ENCODE data around the gene CD2BP2. TPM values are rescaled to one million over a fixed set of nuclear protein-coding genes. Genes with fewer than 3 reads are reported as not detected.
"Not testable (repeated sequence)": the region's sequence is repeated elsewhere in the genome, so short reads cannot be mapped to it uniquely, and the experiment has no call there.

The CD2BP2 gene
- 10 to 100 TPM; 75.6 to 75.9 TPM for total RNA-seq

DNA sequence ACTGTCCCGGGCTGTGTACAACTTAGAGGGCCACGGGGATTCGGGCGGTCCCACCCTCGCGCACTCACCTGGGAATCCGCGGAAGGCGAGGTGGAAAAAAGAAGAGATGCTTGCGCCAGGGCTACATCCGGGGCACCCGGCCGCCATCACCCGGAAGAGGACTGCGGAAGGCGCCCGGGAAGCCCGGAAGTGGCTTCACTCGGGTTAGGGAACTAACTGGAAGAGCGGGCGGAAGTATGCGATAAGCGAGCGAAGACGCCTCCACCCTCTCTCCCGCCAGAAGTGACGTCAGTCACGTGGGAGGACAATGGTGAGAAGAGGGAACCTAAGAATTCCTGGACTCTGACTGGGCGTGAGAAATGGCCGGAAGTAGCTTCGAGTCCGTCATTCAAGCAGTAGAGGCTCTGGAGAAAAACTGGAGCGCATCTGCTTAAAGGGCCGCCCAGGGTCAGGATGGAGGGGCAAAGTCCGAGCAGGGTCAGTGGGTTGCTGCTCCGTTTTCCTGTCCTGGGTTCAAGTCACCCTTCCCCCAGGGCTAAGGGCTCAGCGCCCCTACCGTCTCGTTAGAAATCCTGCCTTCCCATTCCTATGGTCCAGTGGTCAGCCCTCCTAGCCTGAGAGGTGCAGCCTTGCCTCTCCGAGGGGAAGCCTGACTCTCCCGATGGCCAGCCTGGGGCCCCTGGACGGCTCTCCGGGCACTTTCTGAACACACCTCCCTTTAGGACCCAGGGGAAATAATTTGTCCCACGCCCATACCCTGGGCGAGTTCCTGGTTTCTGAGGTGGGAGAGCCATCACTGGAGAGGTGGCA lies at the start of gene CD2BP2:
Gene CD2BP2 (minus strand): TSS at position 165 of the 810 bp plus-strand sequence. CDS start 627 bp downstream, outside the sequence.
- peak; percentile 88 for DNase-seq
- Mint-ChIP-seq H3K27me3 (no peaks in the 10 kb centered on the region), H3K36me3 (ENCODE audit: low read depth) (peaks cover 75% of the 10 kb centered on the region), H3K9me3 (no peaks in the 10 kb centered on the region), H3K4me3 (peak within 1 kb of the TSS; percentile 90), H3K4me1 (peaks cover 66% of the 10 kb centered on the region), H3K27ac (peak within 1 kb of the TSS; percentile 93)
- POLR2A ChIA-PET, result interaction anchor here (0.9 to 8.3 kb wide), 13 partner anchors 8 to 172 kb away, joined by 3 to 83 read pairs (median 5); partner anchors contain the start of genes CORO1A, SEPTIN1, TBC1D10B and ZNF48
- CTCF ChIA-PET, result interaction anchor here (1.1 to 1.5 kb wide), 2 partner anchors 13 to 54 kb away, joined by 3 to 6 read pairs; no protein-coding TSS in a partner anchor

DNA sequence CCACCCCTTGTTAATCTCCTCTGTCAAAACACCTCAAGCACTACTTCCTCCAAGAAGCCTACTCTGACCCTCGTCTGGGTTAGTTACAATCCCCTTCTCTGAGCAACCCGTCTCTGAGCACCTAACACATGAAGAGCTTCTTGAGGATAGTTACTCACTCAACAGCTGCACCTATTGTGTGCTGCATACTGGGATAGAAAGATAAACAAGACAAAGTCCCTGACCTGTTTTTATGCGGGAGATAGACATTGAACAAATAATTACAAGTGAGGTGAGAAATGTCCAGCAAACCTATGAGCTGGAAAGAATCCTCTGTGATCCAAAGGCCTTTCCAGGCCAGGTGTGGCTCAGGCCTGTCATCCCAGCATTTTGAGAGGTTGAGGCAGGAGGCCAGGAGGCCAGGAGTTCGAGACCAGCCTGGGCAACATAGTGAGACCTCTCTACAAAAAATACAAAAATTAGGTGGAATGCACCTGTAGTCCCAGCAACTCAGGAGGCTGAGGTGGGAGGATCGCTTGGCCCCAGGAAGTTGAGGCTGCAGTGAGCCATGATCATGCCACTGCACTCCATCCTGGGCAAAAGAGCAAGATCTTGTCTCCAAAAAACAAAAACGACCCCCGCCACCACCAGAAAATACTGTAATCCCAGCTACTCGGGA lies 46.8 kb upstream of the CD2BP2 start:
- ChIA-PET POLR2A (interaction anchor here (0.6 to 4.3 kb wide), 4 partner anchors 12 to 217 kb away, joined by 3 to 25 read pairs (median 4); partner anchors contain the start of gene SEPTIN1), CTCF (interaction anchor here (1.2 to 1.9 kb wide), 2 partner anchors 19 to 28 kb away, joined by 3 to 5 read pairs; partner anchors contain the start of genes DCTPP1 and SEPTIN1)
- H3K27me3 Mint-ChIP-seq, result peaks cover 3% of the 10 kb centered on the region
- H3K4me3 Mint-ChIP-seq, result peak overlapping the region; percentile 82
- H3K36me3 Mint-ChIP-seq (ENCODE audit: low read depth), result peaks cover 18% of the 10 kb centered on the region
- DNase-seq, result no peak
- H3K9me3 Mint-ChIP-seq, result no peaks in the 10 kb centered on the region
- H3K4me1 Mint-ChIP-seq, result peaks cover 37% of the 10 kb centered on the region
- H3K27ac Mint-ChIP-seq, result peak overlapping the region; percentile 41

DNA sequence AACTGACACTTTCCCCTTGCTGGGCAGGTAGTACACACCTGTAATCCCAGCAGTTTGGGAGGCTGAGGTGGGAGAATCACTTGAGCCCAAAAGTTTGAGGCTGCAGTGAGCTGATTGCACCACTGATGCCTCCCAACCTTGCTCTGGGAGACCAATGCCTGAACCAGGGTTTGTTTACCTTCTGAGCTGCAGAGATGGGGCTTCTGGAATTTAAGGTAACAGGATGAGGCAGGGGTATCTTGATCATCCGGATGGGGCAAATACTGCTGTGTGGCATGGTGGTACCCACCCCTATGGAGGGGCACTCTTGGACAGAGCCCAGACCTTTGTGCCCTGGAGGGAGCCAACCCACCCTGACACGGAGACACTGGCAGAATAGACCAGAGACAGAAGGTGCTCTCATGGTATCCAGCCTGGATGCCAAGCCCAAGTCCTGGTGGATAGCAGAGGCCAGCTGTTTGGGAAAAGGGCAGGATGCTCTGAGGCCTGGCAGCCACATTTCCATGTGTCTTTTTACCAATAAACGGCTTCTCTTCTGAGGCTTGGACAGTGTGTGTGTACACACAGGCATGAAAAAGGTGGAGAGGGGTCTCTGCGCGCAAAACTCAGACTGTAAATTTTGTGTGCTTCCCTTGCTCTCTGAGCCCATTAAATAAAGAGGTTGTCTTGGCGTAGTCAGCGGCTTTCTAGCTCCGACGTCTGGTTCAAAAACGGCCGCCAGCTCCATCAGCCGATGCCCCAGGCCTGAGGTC lies 44.5 kb upstream of the CD2BP2 start:
- Mint-ChIP-seq H3K4me3 (peak overlapping the region; percentile 82), H3K36me3 (ENCODE audit: low read depth) (peaks cover 20% of the 10 kb centered on the region), H3K9me3 (no peaks in the 10 kb centered on the region), H3K4me1 (peaks cover 44% of the 10 kb centered on the region), H3K27me3 (peaks cover 3% of the 10 kb centered on the region), H3K27ac (peak overlapping the region; percentile 76)
- DNase-seq, result no peak
- POLR2A ChIA-PET, result interaction anchor here (0.6 to 4.3 kb wide), 2 partner anchors 17 to 136 kb away, joined by 3 to 25 read pairs; partner anchors contain the start of gene SEPTIN1
- CTCF ChIA-PET, result interaction anchor here (2.5 kb wide), 1 partner anchor 10 kb away, joined by 10 read pairs; no protein-coding TSS in a partner anchor

DNA sequence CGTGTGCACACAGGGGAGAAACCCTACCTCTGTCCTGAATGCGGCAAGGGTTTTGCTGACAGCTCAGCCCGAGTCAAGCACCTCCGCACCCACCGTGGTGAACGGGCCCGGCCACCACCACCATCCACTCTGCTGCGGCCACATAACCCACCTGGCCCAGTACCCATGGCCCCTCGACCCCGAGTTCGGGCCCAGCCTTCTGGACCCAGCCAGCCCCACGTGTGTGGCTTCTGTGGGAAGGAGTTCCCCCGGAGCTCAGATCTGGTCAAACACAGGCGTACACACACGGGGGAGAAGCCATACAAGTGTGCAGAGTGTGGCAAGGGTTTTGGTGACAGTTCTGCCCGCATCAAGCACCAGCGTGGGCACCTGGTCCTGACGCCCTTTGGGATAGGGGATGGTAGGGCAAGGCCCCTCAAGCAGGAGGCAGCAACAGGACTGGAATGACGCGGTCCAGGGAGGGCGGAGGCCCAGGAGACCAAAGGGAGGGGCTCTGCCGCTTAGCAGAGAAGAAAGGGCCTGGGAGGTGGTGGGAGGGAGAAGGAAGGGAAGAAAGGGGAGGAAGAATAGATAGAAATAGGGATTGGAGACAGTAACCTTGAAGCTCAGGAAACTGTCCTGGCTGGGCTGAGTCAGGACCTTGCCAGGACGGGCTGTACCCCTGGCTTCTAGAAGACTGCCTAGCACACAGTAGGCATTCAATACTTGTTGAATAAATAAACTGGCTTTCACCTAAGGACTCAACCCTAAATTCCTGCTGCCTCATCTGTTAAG lies 43.7 kb upstream of the CD2BP2 start:
- Mint-ChIP-seq H3K4me1 (peaks cover 47% of the 10 kb centered on the region), H3K27ac (no peak overlapping the region), H3K27me3 (no peaks in the 10 kb centered on the region), H3K9me3 (no peaks in the 10 kb centered on the region), H3K36me3 (ENCODE audit: low read depth) (peaks cover 20% of the 10 kb centered on the region), H3K4me3 (peak overlapping the region; percentile 82)
- POLR2A ChIA-PET, result interaction anchor here (0.6 to 5.6 kb wide), 4 partner anchors 8 to 137 kb away, joined by 3 to 64 read pairs (median 16); partner anchors contain the start of genes SEPTIN1 and ZNF771
- CTCF ChIA-PET, result interaction anchor here (1.6 to 2.5 kb wide), 2 partner anchors 11 to 31 kb away, joined by 5 to 10 read pairs; partner anchors contain the start of gene DCTPP1
- DNase-seq, result no peak

DNA sequence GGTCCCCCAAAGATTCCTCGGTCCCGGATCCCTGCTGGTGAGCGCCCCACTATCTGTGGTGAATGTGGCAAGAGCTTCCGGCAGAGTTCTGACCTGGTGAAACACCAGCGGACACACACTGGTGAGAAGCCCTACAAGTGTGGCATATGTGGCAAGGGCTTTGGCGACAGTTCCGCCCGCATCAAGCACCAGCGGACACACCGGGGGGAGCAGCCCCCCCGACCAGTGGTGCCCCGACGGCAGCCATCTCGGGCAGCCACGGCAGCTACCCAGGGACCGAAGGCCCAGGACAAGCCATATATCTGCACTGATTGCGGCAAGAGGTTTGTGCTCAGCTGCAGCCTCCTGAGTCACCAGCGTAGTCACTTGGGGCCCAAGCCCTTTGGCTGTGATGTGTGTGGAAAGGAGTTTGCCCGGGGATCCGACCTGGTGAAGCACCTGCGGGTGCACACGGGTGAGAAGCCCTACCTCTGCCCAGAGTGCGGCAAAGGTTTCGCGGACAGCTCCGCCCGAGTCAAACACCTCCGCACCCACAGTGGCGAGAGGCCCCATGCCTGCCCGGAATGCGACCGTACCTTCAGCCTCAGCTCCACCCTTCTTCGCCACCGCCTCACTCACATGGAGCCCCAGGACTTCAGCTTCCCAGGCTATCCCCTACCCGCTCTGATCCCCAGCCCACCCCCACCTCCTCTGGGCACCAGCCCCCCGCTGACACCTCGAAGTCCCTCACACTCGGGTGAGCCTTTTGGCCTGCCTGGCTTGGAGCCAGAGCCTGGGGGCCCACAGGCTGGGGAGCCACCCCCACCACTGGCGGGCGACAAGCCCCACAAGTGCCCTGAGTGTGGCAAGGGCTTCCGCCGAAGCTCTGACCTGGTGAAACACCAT lies 42.9 kb upstream of the CD2BP2 start:
- Mint-ChIP-seq H3K4me1 (peaks cover 47% of the 10 kb centered on the region), H3K27ac (no peak overlapping the region), H3K9me3 (no peaks in the 10 kb centered on the region), H3K27me3 (no peaks in the 10 kb centered on the region), H3K4me3 (no peak overlapping the region), H3K36me3 (ENCODE audit: low read depth) (peaks cover 20% of the 10 kb centered on the region)
- CTCF ChIA-PET, result interaction anchor here (1.6 kb wide), 1 partner anchor 32 kb away, joined by 5 read pairs; the partner anchor contains the start of gene DCTPP1
- POLR2A ChIA-PET, result interaction anchor here (1.0 to 5.6 kb wide), 2 partner anchors 9 to 16 kb away, joined by 6 to 64 read pairs; partner anchors contain the start of genes SEPTIN1 and ZNF771
- no peak for DNase-seq

DNA sequence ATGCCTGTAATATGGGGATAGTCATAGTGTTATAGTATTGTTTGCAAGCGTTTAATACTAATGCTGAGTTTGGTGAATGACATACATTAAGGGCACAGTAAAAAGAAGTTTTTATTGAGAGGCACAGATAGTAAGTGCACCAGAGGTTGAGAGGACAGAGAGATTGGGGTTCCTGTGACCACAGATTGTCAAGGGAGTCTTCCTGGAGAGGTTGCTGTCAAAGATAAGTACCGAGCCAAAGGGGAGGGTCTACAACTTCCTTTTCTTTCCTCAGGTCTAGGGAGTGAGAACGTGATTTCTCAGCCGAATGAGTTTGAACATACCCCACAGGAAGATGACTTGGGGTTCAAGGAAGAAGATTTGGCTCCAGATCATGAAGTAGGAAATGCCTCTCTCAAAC lies 41.9 kb upstream of the CD2BP2 start:
- H3K27ac Mint-ChIP-seq, result peak overlapping the region; percentile 4
- peaks cover 20% of the 10 kb centered on the region for H3K36me3 Mint-ChIP-seq (ENCODE audit: low read depth)
- no peaks in the 10 kb centered on the region for H3K9me3 Mint-ChIP-seq
- H3K4me1 Mint-ChIP-seq, result peaks cover 47% of the 10 kb centered on the region
- CTCF ChIA-PET, result interaction anchor here (0.9 to 1.6 kb wide), 2 partner anchors 33 to 198 kb away, joined by 4 to 5 read pairs; partner anchors contain the start of gene DCTPP1
- POLR2A ChIA-PET, result interaction anchor here (1.8 to 5.6 kb wide), 2 partner anchors 15 to 21 kb away, joined by 5 to 64 read pairs; partner anchors contain the start of gene SEPTIN1
- H3K4me3 Mint-ChIP-seq, result peak overlapping the region; percentile 83
- no peaks in the 10 kb centered on the region for H3K27me3 Mint-ChIP-seq
- DNase-seq, result no peak

DNA sequence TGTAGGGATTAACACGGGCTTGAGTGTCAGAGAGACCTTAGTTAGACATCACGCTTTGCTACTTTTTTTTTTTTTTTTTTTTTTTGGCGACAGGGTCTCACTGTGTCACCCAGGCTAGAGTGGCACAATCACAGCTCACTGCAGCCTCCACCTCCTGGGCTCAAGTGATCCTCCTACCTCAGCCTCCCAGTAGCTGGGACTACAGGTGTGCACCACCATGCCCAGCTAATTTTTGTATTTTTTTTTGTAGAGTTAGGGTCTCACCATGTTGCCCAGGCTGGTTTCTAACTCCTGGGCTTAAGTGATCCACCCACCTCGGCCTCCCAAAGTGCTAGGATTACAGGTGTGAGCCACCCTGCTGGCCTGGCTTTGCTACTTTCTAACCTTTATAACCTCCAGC lies 41.5 kb upstream of the CD2BP2 start:
- ChIA-PET POLR2A (interaction anchor here (1.1 to 5.6 kb wide), 8 partner anchors 8 to 137 kb away, joined by 3 to 64 read pairs (median 8); partner anchors contain the start of genes SEPTIN1 and ZNF771), CTCF (interaction anchor here (0.7 to 2.6 kb wide), 7 partner anchors 13 to 198 kb away, joined by 3 to 17 read pairs (median 6); partner anchors contain the start of gene SEPTIN1)
- not testable (repeated sequence) for H3K9me3 Mint-ChIP-seq, H3K27ac Mint-ChIP-seq, DNase-seq, H3K27me3 Mint-ChIP-seq
- peaks cover 20% of the 10 kb centered on the region for H3K36me3 Mint-ChIP-seq (ENCODE audit: low read depth)
- H3K4me1 Mint-ChIP-seq, result peaks cover 45% of the 10 kb centered on the region
- peak overlapping the region; percentile 83 for H3K4me3 Mint-ChIP-seq

DNA sequence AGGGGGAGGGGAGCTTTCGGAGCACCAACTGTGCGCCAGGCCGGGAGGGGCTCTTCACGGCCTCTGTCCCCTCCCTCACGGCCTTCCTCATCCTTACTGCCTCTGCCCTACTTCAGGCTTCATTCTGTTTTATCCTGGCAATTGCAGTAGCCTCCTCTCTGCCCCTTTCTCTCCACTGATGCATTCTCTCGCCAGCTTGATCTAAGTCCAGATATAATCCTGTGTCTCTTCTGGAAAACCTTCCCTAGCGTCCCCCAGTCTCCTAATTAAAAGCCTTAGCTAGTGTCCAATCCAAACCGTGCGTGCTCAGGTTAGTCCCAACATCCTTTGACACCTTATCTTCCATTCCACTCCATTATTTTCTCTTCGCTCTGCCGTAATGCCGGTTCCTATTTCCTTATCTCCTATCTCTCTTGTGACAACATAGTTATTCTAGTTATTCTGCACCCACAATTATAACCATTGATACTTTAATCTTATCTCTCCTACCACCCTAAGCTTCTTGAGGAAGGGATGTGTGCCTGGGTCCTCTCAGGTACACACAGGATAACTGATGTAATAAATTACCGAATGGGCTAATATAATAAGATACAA lies 41.0 kb upstream of the CD2BP2 start:
- H3K36me3 Mint-ChIP-seq (ENCODE audit: low read depth), result peaks cover 20% of the 10 kb centered on the region
- peaks cover 43% of the 10 kb centered on the region for H3K4me1 Mint-ChIP-seq
- CTCF ChIA-PET, result interaction anchor here (0.7 to 2.6 kb wide), 9 partner anchors 11 to 199 kb away, joined by 3 to 17 read pairs (median 6); partner anchors contain the start of genes DCTPP1, SEPTIN1 and ZNF771
- POLR2A ChIA-PET, result interaction anchor here (1.1 to 5.6 kb wide), 12 partner anchors 9 to 138 kb away, joined by 3 to 64 read pairs (median 5); partner anchors contain the start of genes SEPTIN1 and ZNF771
- H3K9me3 Mint-ChIP-seq, result no peaks in the 10 kb centered on the region
- peak overlapping the region; percentile 51 for H3K27ac Mint-ChIP-seq
- H3K27me3 Mint-ChIP-seq, result no peaks in the 10 kb centered on the region
- DNase-seq, result no peak
- peak overlapping the region; percentile 83 for H3K4me3 Mint-ChIP-seq

DNA sequence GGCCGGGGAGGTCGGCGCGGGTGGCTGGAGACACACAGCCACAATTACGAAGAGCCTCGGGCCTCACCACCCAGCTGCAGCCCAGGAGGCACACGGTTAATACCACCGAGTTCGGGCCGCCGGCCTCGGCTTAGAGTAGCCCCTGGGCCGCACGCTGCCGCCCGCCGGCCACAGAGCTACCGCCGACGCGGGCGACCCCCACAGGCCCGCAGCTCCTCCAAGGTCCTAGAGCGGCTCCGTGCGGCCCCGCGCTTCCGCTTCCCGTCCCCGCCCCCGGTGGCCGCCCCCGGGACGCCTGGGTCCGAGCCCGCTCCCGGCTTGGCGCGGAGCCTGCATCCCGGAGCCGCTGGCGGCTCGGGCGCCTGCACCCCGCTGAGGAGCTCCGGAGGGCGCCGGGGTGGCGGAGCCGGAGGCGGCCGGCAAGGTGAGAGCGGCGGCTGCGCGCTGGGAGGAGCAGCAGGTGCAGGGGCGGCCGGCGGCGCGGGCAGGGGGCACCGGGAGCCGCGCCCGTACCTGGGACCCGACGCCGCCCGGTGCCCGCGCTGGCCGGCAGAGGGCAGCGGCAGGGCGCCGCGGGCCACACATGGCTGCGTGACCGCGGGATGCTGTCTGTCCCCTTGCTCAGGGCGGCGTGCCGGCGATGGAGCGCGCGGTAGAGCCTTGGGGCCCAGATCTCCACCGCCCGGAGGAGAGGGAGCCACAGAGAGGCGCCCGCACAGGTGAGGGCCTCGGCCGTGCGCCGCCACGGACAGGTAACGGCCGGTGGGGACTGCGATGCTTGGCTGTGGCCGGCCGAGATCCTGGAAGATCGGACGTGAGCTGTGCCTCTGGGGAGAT lies 40.3 kb upstream of the CD2BP2 start, which contains the start of gene ZNF48:
Gene ZNF48 (plus strand): TSS at position 266 of the 837 bp plus-strand sequence. CDS start 375 bp downstream, at position 641.
- Mint-ChIP-seq H3K4me1 (peaks cover 37% of the 10 kb centered on the region), H3K27me3 (no peaks in the 10 kb centered on the region)
- CTCF ChIA-PET, result interaction anchor here (1.0 to 2.6 kb wide), 10 partner anchors 12 to 34 kb away, joined by 3 to 17 read pairs (median 6); partner anchors contain the start of genes DCTPP1, SEPTIN1 and ZNF771

More for the DNA sequence above, 40.3 kb upstream of the CD2BP2 start, which contains the start of gene ZNF48:
- H3K36me3 Mint-ChIP-seq (ENCODE audit: low read depth), result peaks cover 20% of the 10 kb centered on the region
- H3K9me3 Mint-ChIP-seq, result no peaks in the 10 kb centered on the region
- POLR2A ChIA-PET, result interaction anchor here (1.0 to 5.6 kb wide), 13 partner anchors 9 to 139 kb away, joined by 3 to 64 read pairs (median 5); partner anchors contain the start of genes SEPTIN1 and ZNF771
- DNase-seq, result peak; percentile 59
- peak within 1 kb of the TSS; percentile 63 for H3K27ac Mint-ChIP-seq
- peak within 1 kb of the TSS; percentile 84 for H3K4me3 Mint-ChIP-seq
